Stimulated activated CD4-positive, alpha-beta T cell treated with anti-CD3 and anti-CD28 coated beads, Interleukin-4, amount 100 ng/mL, for 24 hours (primary cell): Measurements from ENCODE around the gene MAP3K20.
A peak's percentile ranks its signal among the peaks of the same experiment; 100 is the strongest.
"Not testable (repeated sequence)": the region's sequence is repeated elsewhere in the genome, so short reads cannot be mapped to it uniquely, and the experiment has no call there.

ENCODE experiments used
- DNase-seq: peaks from one replicate; pipeline ENCODE4 v3.0.0-alpha.2; 2020

MAP3K20 gene

DNA sequence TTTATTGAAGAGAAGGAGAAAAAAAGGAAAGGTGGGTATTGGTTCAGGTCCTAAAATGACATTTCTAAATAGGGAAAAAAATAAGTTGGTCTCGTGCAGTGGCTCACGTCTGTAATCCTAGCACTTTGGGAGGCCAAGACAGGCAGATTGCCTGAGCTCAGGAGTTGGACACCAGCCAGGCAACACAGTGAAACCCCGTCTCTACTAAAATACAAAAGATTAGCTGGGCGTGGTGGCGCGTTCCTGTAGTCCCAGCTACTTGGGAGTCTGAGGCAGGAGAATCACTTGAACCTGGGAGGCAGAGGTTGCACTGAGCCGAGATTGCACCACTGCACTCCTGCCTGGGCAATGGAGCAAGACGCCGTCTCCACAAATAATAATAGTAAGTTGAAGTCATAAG is 131.5 kb downstream of the MAP3K20 start:
- not testable (repeated sequence) for DNase-seq

- peak; percentile 53 for DNase-seq
These were observed 134.9 kb downstream of the MAP3K20 start for GRCh38 chr2:173210270-173211196.

- no peak for DNase-seq
These were observed 137.5 kb downstream of the MAP3K20 start for GRCh38 chr2:173213181-173213580.

DNA sequence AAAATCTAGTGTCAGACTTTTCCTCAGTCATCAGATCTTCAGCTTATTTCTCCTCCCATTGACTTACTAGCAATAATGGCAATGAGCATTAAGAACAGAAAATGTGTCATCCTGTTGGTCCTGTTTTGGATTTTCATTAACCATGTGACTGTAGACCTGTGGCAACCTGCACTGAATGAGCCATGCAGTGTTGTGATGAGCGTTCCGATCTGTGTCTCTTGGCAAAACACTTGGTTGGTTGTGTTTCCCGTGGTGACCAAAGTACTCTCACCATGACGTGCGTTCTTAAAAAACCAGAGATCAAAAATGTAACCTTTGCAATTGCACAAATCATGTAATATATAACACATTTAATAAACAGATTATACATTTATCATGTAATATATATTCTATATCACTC is 138.6 kb downstream of the MAP3K20 start:
- no peak for DNase-seq

- no peak for DNase-seq
These were observed 139.7 kb downstream of the MAP3K20 start for GRCh38 chr2:173215316-173215715.

- DNase-seq, result no peak
These were observed 140.4 kb downstream of the MAP3K20 start for GRCh38 chr2:173216051-173216450.

- no peak for DNase-seq
These were observed 141.0 kb downstream of the MAP3K20 start for GRCh38 chr2:173216668-173217067.

- DNase-seq, result no peak
These were observed 141.6 kb downstream of the MAP3K20 start for GRCh38 chr2:173217116-173217840.

DNA sequence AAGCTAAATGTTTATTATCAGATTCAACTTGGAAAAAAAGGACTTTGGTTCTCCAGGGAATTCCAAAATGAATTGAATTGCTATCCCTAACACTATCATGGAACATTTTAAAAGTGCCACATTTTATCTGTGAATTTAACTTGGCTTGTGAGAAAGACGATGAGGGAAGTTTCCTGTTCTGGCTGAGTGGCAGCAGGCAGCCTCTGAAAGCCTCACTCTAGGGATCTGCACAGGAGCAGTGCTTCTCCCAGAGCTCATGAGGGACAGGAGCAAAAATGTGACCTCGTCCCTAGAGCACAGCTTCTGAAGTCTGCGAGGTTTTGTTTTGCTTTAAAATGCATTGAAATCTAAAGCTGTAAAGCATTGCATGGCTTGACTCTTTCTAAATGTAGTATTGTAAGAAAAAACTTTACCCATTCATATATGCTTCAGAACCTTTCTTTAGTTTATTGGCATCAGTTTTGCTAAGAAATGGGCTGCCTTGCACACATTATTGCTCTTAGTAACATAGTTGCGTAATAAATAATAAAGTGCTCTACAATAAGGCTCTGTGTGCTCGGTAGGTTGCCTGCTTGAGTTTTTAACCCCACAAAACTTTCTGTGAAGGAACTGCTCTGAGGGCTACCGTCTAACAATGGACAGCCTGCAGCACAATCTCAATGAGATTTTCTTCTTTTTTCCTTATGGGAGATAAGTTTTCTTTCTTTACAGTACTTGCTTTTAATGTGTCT is 142.8 kb downstream of the MAP3K20 start:
- DNase-seq, result no peak

DNA sequence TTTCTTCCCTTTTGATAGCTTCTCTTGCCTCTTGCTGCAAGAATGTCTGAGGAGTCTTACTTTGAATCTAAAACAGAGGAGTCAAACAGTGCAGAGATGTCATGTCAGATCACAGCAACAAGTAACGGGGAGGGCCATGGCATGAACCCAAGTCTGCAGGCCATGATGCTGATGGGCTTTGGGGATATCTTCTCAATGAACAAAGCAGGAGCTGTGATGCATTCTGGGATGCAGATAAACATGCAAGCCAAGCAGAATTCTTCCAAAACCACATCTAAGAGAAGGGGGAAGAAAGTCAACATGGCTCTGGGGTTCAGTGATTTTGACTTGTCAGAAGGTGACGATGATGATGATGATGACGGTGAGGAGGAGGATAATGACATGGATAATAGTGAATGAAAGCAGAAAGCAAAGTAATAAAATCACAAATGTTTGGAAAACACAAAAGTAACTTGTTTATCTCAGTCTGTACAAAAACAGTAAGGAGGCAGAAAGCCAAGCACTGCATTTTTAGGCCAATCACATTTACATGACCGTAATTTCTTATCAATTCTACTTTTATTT is 145.6 kb downstream of the MAP3K20 start:
- DNase-seq, result no peak

- DNase-seq, result no peak
These were observed 146.4 kb downstream of the MAP3K20 start for GRCh38 chr2:173221937-173222594.

GRCh38 chr2:173223871-173224270 is 148.2 kb downstream of the MAP3K20 start:
- DNase-seq, result no peak

DNA sequence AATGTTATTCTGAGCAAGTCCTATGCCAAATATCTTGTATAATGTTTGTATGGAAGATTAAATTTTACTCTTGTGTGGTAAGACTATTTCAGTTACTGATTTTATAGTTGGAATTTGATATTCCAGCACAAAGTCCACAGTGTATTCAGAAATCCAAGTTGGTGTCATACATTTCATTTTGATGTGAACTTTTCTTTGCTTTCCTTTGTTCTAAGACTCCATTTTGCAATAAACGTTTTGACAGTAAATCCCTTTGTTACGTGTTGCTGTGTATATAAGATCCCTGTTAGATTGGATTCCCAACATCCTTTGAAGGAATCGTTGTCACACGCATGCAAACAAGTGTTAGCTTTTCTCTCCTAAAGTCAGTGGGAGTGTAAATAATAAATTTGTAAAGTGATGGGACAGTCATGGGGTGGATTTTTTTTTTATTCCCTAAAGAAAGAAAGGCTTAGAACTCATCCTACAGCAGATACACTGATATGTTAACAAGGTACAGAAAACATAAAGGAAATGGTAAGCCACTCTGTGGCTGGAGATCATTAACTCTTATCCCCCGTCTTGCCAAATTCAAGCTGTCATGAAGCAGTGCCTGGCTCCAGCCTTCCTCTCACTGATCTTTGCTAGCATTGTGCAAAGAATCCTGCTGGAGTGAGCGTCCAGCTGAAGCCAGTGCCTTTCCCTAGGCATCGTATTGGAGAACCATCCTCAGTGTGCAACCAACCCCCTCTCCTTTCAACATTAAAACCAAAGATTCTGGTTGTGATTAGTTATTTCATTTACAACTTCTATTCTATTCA is 151.5 kb downstream of the MAP3K20 start:
- DNase-seq, result no peak

DNA sequence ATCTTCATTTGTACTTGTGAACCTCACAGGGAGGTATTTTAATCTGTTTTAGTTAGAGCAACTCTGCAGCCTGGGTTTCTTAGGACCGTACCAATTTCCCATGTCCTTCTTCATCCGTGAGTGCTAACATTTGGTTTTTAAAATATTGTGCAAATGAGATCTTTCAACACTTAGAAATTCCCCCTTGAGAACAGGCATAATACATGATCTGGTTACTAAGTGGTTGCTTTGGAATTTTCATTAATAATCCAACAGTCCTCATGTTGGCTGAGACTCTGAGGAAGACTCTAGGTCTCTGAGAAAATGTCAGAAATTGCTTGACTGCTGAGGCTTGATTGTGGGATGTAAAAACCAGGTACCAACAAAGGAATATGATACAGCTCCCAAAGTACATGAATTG is 153.4 kb downstream of the MAP3K20 start:
- no peak for DNase-seq

DNA sequence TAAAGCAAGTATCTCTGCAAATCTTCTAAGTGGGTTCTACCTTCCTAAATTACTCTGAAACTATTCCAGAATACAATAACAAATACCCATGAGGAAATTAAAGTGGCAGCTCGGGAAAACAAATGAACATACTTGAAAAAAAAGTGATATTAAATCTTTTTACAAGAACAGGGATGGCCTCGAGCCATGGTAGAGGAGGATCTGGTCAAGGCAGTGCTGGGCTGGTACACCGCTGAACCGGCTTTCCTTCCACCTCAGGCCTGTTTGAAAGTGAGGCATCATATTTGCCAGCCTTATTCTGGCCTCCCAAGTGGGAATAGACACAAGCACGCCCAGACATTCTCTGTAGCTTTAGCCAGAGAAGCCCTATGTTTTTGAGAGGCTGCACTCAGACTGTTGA is 154.5 kb downstream of the MAP3K20 start:
- no peak for DNase-seq

GRCh38 chr2:173231042-173231441 is 155.4 kb downstream of the MAP3K20 start:
- no peak for DNase-seq

- no peak for DNase-seq
These were observed 155.8 kb downstream of the MAP3K20 start for GRCh38 chr2:173231465-173231864.

GRCh38 chr2:173232956-173233744 is 157.5 kb downstream of the MAP3K20 start:
- no peak for DNase-seq

GRCh38 chr2:173235947-173236803 is 160.5 kb downstream of the MAP3K20 start:
- no peak for DNase-seq

DNA sequence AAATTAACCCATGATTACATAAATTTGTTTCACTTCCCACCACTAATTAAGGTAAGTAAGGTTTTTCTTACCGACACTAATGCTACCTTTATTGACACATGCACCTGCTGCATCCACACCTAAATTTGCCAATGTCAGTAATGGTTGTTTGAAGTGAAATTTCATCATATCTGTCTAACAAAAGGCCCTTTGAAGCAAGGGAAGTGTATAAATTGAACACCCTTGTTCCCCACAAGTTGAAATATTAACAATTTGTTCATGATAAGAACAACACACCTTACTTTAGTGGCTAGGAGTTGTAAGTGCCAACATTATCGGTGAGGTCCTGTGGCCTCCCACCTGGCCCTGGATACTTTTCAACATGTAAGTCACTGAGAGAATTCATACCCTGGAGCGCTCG is 162.7 kb downstream of the MAP3K20 start:
- DNase-seq, result no peak
